ENCODE results near the gene PROCA1.
"Not testable (repeated sequence)": the region's sequence is repeated elsewhere in the genome, so short reads cannot be mapped to it uniquely, and the experiment has no call there.

Gene PROCA1

GRCh38 chr17:28725660-28726225, 14.1 kb upstream of the PROCA1 start:
- peak; percentile 79 for DNase-seq (ENCODE audit: low spot score)

GRCh38 chr17:28725166-28725659, 13.5 kb upstream of the PROCA1 start:
- peak; percentile 57 for DNase-seq (ENCODE audit: low spot score)

- no peak for DNase-seq (ENCODE audit: low spot score)
Observed at GRCh38 chr17:28724500-28725165, 12.9 kb upstream of the PROCA1 start.

GRCh38 chr17:28723836-28724499, 12.3 kb upstream of the PROCA1 start:
- not testable (repeated sequence) for DNase-seq (ENCODE audit: low spot score)

- no peak for DNase-seq (ENCODE audit: low spot score)
Observed at GRCh38 chr17:28723159-28723835, 11.6 kb upstream of the PROCA1 start.

- no peak for DNase-seq (ENCODE audit: low spot score)
Observed at GRCh38 chr17:28722417-28723158, 10.9 kb upstream of the PROCA1 start.

- DNase-seq (ENCODE audit: low spot score) = not testable (repeated sequence)
Observed at GRCh38 chr17:28720997-28721329, 9.3 kb upstream of the PROCA1 start.

- no peak for DNase-seq (ENCODE audit: low spot score)
Observed at GRCh38 chr17:28720247-28720996, 8.7 kb upstream of the PROCA1 start.

- DNase-seq (ENCODE audit: low spot score) = no peak
Observed at GRCh38 chr17:28719021-28719433, 7.3 kb upstream of the PROCA1 start.

- DNase-seq (ENCODE audit: low spot score) = no peak
Observed at GRCh38 chr17:28718333-28719020, 6.8 kb upstream of the PROCA1 start.

GRCh38 chr17:28717578-28718332, 6.1 kb upstream of the PROCA1 start, which contains the start of gene RAB34:
Gene RAB34 (minus strand): TSS chr17:28717868. CDS start chr17:28717266, 602 bp downstream.
- DNase-seq (ENCODE audit: low spot score) = no peak

- no peak for DNase-seq (ENCODE audit: low spot score)
Observed at GRCh38 chr17:28716740-28717577, 5.3 kb upstream of the PROCA1 start.

GRCh38 chr17:28715217-28715616, 3.5 kb upstream of the PROCA1 start:
- DNase-seq (ENCODE audit: low spot score) = no peak

- DNase-seq (ENCODE audit: low spot score) = no peak
Observed at GRCh38 chr17:28714281-28714680, 2.6 kb upstream of the PROCA1 start.

- no peak for DNase-seq (ENCODE audit: low spot score)
Observed at GRCh38 chr17:28712705-28713415, 1.2 kb upstream of the PROCA1 start.

GRCh38 chr17:28712032-28712704, 480 bp upstream of the PROCA1 start:
- no peak for DNase-seq (ENCODE audit: low spot score)

GRCh38 chr17:28710861-28711722, 596 bp downstream of the PROCA1 start:
- DNase-seq (ENCODE audit: low spot score) = peak; percentile 90

Data from LoVo (cell line).